ENCODE measurements around the gene POMT2. TPM values are rescaled to one million over a fixed set of nuclear protein-coding genes. Genes with fewer than 3 reads are reported as not detected.

POMT2 gene
- total and polyA plus RNA-seq, 2 donors (not counting 3 experiments of a cell fraction or from before 2014, with no cell fraction given), result 19.5 to 48.2 TPM

GRCh38 chr14:77225892-77226557 is 94.7 kb downstream of the POMT2 start:
- dilution Hi-C loops (cut with MboI; ENCODE audit: extremely low pct_ligation_motif_present, low sequenced_read_pairs), result no loop called here
- CTCF ChIA-PET, result interaction anchor here (0.7 kb wide), 1 partner anchor 13 kb away, joined by 3 read pairs; no protein-coding TSS in a partner anchor
- FAIRE-seq, result no peak

More at GRCh38 chr14:77225892-77226557, 94.7 kb downstream of the POMT2 start:
- Histone ChIP-seq H3K9ac (replicated peaks; ENCODE audit: extremely low read depth, insufficient read depth, low read length) (no peak overlapping the region), H3K9me1 (replicated peaks; ENCODE audit: control insufficient read depth, extremely low read depth, insufficient read depth, low read length) (no peaks in the 10 kb centered on the region), H2AFZ (ENCODE audit: low read depth, low read length) (no peak overlapping the region), H3K4me3 (replicated peaks in 1 of 3; ENCODE audit: insufficient read depth in 1 of 3, low read depth in 1 of 3, low read length in 3 of 3) (no peak overlapping the region), H3K27me3 (ENCODE audit: control insufficient read depth in 2 of 2, insufficient read depth in 2 of 2, low read length in 2 of 2) (no peaks in the 10 kb centered on the region), H4K20me1 (replicated peaks; ENCODE audit: control insufficient read depth, extremely low read depth, insufficient read depth, low read length) (no peaks in the 10 kb centered on the region), H3K4me1 (ENCODE audit: control insufficient read depth, extremely low read depth, insufficient read depth, low read length) (no peaks in the 10 kb centered on the region), H3K27ac (ENCODE audit: insufficient read depth, low read depth, low read length) (no peak overlapping the region), H3K79me2 (ENCODE audit: control insufficient read depth, insufficient read depth, low read length) (no peaks in the 10 kb centered on the region), H3K9me3 (replicated peaks; ENCODE audit: control insufficient read depth, insufficient read depth, low read length) (no peaks in the 10 kb centered on the region), H3K36me3 (ENCODE audit: control insufficient read depth in 2 of 2, extremely low read depth in 1 of 2, insufficient read depth in 2 of 2, low read length in 2 of 2) (no peaks in the 10 kb centered on the region), H3K4me2 (ENCODE audit: insufficient read depth, low read length) (no peak overlapping the region)
- intact Hi-C loops (cut with micrococcal nuclease), result no loop called here
- POLR2A ChIA-PET, result no interaction called here
- no peak for TF ChIP-seq CTCF (IDR thresholded peaks at IDR 0.05; ENCODE audit: extremely low read depth in 1 of 2, insufficient read depth in 1 of 2, low read depth in 1 of 2, low read length in 2 of 2)
- no peak for TF ChIP-seq POLR2AphosphoS5 (IDR thresholded peaks at IDR 0.05; ENCODE audit: insufficient read depth, low read depth, low read length)
- no peak for TF ChIP-seq POLR2A (IDR thresholded peaks at IDR 0.05; ENCODE audit: low read depth, low read length)
- no peak for TF ChIP-seq FOS (IDR thresholded peaks at IDR 0.05; ENCODE audit: borderline replicate concordance, insufficient read depth, low read length)
- no peak for TF ChIP-seq JUN (IDR thresholded peaks at IDR 0.05; ENCODE audit: borderline replicate concordance, insufficient read depth, insufficient read length, low read depth)
- TF ChIP-seq GATA2 (IDR thresholded peaks at IDR 0.05; ENCODE audit: insufficient read depth, insufficient read length, low read depth, low read length), result no peak
- no peak for TF ChIP-seq MAX (IDR thresholded peaks at IDR 0.05; ENCODE audit: insufficient read depth, insufficient read length)
- no peak for TF ChIP-seq EZH2 (IDR thresholded peaks at IDR 0.05; ENCODE audit: borderline replicate concordance, low read depth, low read length, severe bottlenecking)
- no peak for TF ChIP-seq MYC (IDR thresholded peaks at IDR 0.05; ENCODE audit: low read depth, low read length)
- BruUV-seq (replicated peaks), result no TSS peak
- DNase-seq (ENCODE audit: low read depth, low spot score), result no peak
